ENCODE measurements around the gene TRIP11. TPM values are rescaled to one million over a fixed set of nuclear protein-coding genes. Genes with fewer than 3 reads are reported as not detected.

Gene TRIP11
- total RNA-seq, 1 experiment from 2014 or later: 31.6 TPM

- Histone ChIP-seq H3K9me3 (ENCODE audit: low read length) (no peaks in the 10 kb centered on the region), H2AFZ (ENCODE audit: low read length) (no peak overlapping the region), H3K4me1 (ENCODE audit: low read length) (no peaks in the 10 kb centered on the region), H3K4me3 (ENCODE audit: low read length) (no peak overlapping the region), H3K79me2 (ENCODE audit: low read length) (no peaks in the 10 kb centered on the region), H3K9me2 (replicated peaks; ENCODE audit: insufficient read depth, low read length) (no peaks in the 10 kb centered on the region), H3K4me2 (ENCODE audit: low read depth, low read length, poor library complexity, severe bottlenecking) (no peak overlapping the region), H3K27me3 (ENCODE audit: low read length) (peaks cover 3% of the 10 kb centered on the region; the same call in 1 of the 2 replicates), H3K36me3 (ENCODE audit: insufficient read depth, low read length) (no peaks in the 10 kb centered on the region), H3K9ac (ENCODE audit: low read length) (no peak overlapping the region), H3K27ac (ENCODE audit: low read length) (no peak overlapping the region), H4K20me1 (ENCODE audit: insufficient read depth, low read depth, low read length) (no peaks in the 10 kb centered on the region)
- no peak for DNase-seq
Measured at GRCh38 chr14:91927800-91928199, 112.1 kb downstream of the TRIP11 start.

GRCh38 chr14:91927191-91927590 is 112.7 kb downstream of the TRIP11 start:
- H3K27ac ChIP-seq (ENCODE audit: low read length): no peak overlapping the region
- no peaks in the 10 kb centered on the region for H4K20me1 ChIP-seq (ENCODE audit: insufficient read depth, low read depth, low read length)
- H3K79me2 ChIP-seq (ENCODE audit: low read length): no peaks in the 10 kb centered on the region
- H3K9me3 ChIP-seq (ENCODE audit: low read length): no peaks in the 10 kb centered on the region
- no peak overlapping the region for H3K4me3 ChIP-seq (ENCODE audit: low read length)
- H3K9ac ChIP-seq (ENCODE audit: low read length): no peak overlapping the region
- no peak for DNase-seq
- H3K27me3 ChIP-seq (ENCODE audit: low read length): peaks cover 3% of the 10 kb centered on the region; the same call in 1 of the 2 replicates
- no peaks in the 10 kb centered on the region for H3K36me3 ChIP-seq (ENCODE audit: insufficient read depth, low read length)
- no peak overlapping the region for H3K4me2 ChIP-seq (ENCODE audit: low read depth, low read length, poor library complexity, severe bottlenecking)
- H2AFZ ChIP-seq (ENCODE audit: low read length): no peak overlapping the region
- H3K9me2 ChIP-seq (replicated peaks; ENCODE audit: insufficient read depth, low read length): no peaks in the 10 kb centered on the region
- H3K4me1 ChIP-seq (ENCODE audit: low read length): no peaks in the 10 kb centered on the region

- no peaks in the 10 kb centered on the region for H3K9me3 ChIP-seq (ENCODE audit: low read length)
- H3K9ac ChIP-seq (ENCODE audit: low read length): no peak overlapping the region
- no peaks in the 10 kb centered on the region for H3K4me1 ChIP-seq (ENCODE audit: low read length)
- DNase-seq: no peak
- H3K79me2 ChIP-seq (ENCODE audit: low read length): no peaks in the 10 kb centered on the region
- H3K9me2 ChIP-seq (replicated peaks; ENCODE audit: insufficient read depth, low read length): no peaks in the 10 kb centered on the region
- H3K4me3 ChIP-seq (ENCODE audit: low read length): no peak overlapping the region
- H3K36me3 ChIP-seq (ENCODE audit: insufficient read depth, low read length): no peaks in the 10 kb centered on the region
- no peak overlapping the region for H3K4me2 ChIP-seq (ENCODE audit: low read depth, low read length, poor library complexity, severe bottlenecking)
- H3K27ac ChIP-seq (ENCODE audit: low read length): no peak overlapping the region
- H2AFZ ChIP-seq (ENCODE audit: low read length): no peak overlapping the region
- H4K20me1 ChIP-seq (ENCODE audit: insufficient read depth, low read depth, low read length): no peaks in the 10 kb centered on the region
- H3K27me3 ChIP-seq (ENCODE audit: low read length): peaks cover 3% of the 10 kb centered on the region; the same call in 1 of the 2 replicates
Measured at GRCh38 chr14:91926131-91926890, 113.5 kb downstream of the TRIP11 start.

- Histone ChIP-seq H3K36me3 (ENCODE audit: insufficient read depth, low read length) (no peaks in the 10 kb centered on the region), H2AFZ (ENCODE audit: low read length) (no peak overlapping the region), H3K9me3 (ENCODE audit: low read length) (no peaks in the 10 kb centered on the region)
Measured at GRCh38 chr14:91925727-91926121, 114.1 kb downstream of the TRIP11 start.

GRCh38 chr14:91925001-91925726 is 114.7 kb downstream of the TRIP11 start:
- no peak for DNase-seq
- H3K79me2 ChIP-seq (ENCODE audit: low read length): no peaks in the 10 kb centered on the region

More at GRCh38 chr14:91925727-91926121, 114.1 kb downstream of the TRIP11 start:
- Histone ChIP-seq H3K9me2 (replicated peaks; ENCODE audit: insufficient read depth, low read length) (no peaks in the 10 kb centered on the region), H3K27ac (ENCODE audit: low read length) (no peak overlapping the region), H3K4me3 (ENCODE audit: low read length) (no peak overlapping the region), H3K4me2 (ENCODE audit: low read depth, low read length, poor library complexity, severe bottlenecking) (no peak overlapping the region), H3K9ac (ENCODE audit: low read length) (no peak overlapping the region), H3K79me2 (ENCODE audit: low read length) (no peaks in the 10 kb centered on the region), H3K27me3 (ENCODE audit: low read length) (peaks cover 3% of the 10 kb centered on the region; the same call in 1 of the 2 replicates), H4K20me1 (ENCODE audit: insufficient read depth, low read depth, low read length) (no peaks in the 10 kb centered on the region), H3K4me1 (ENCODE audit: low read length) (no peaks in the 10 kb centered on the region)
- DNase-seq: no peak

GRCh38 chr14:91920526-91920925 is 119.3 kb downstream of the TRIP11 start:
- H3K4me2 ChIP-seq (ENCODE audit: low read depth, low read length, poor library complexity, severe bottlenecking): no peak overlapping the region
- no peaks in the 10 kb centered on the region for H3K9me3 ChIP-seq (ENCODE audit: low read length)
- no peaks in the 10 kb centered on the region for H4K20me1 ChIP-seq (ENCODE audit: insufficient read depth, low read depth, low read length)
- H3K4me1 ChIP-seq (ENCODE audit: low read length): no peaks in the 10 kb centered on the region
- H2AFZ ChIP-seq (ENCODE audit: low read length): no peak overlapping the region
- no peak overlapping the region for H3K27ac ChIP-seq (ENCODE audit: low read length)
- no peaks in the 10 kb centered on the region for H3K9me2 ChIP-seq (replicated peaks; ENCODE audit: insufficient read depth, low read length)
- H3K36me3 ChIP-seq (ENCODE audit: insufficient read depth, low read length): no peaks in the 10 kb centered on the region
- no peak for DNase-seq
- no peak overlapping the region for H3K9ac ChIP-seq (ENCODE audit: low read length)
- no peaks in the 10 kb centered on the region for H3K27me3 ChIP-seq (ENCODE audit: low read length)
- H3K79me2 ChIP-seq (ENCODE audit: low read length): no peaks in the 10 kb centered on the region
- H3K4me3 ChIP-seq (ENCODE audit: low read length): no peak overlapping the region

More at GRCh38 chr14:91925001-91925726, 114.7 kb downstream of the TRIP11 start:
- no peak overlapping the region for H3K4me2 ChIP-seq (ENCODE audit: low read depth, low read length, poor library complexity, severe bottlenecking)
- H3K9me2 ChIP-seq (replicated peaks; ENCODE audit: insufficient read depth, low read length): no peaks in the 10 kb centered on the region
- H3K36me3 ChIP-seq (ENCODE audit: insufficient read depth, low read length): no peaks in the 10 kb centered on the region
- H3K27me3 ChIP-seq (ENCODE audit: low read length): peaks cover 3% of the 10 kb centered on the region; the same call in 1 of the 2 replicates
- H3K4me3 ChIP-seq (ENCODE audit: low read length): no peak overlapping the region
- no peaks in the 10 kb centered on the region for H4K20me1 ChIP-seq (ENCODE audit: insufficient read depth, low read depth, low read length)
- H2AFZ ChIP-seq (ENCODE audit: low read length): no peak overlapping the region
- no peak overlapping the region for H3K27ac ChIP-seq (ENCODE audit: low read length)
- no peaks in the 10 kb centered on the region for H3K4me1 ChIP-seq (ENCODE audit: low read length)
- no peak overlapping the region for H3K9ac ChIP-seq (ENCODE audit: low read length)
- H3K9me3 ChIP-seq (ENCODE audit: low read length): no peaks in the 10 kb centered on the region

GRCh38 chr14:91919814-91920213 is 120.0 kb downstream of the TRIP11 start:
- Histone ChIP-seq H2AFZ (ENCODE audit: low read length) (no peak overlapping the region), H3K79me2 (ENCODE audit: low read length) (no peaks in the 10 kb centered on the region), H4K20me1 (ENCODE audit: insufficient read depth, low read depth, low read length) (no peaks in the 10 kb centered on the region), H3K4me3 (ENCODE audit: low read length) (no peak overlapping the region), H3K36me3 (ENCODE audit: insufficient read depth, low read length) (no peaks in the 10 kb centered on the region), H3K27me3 (ENCODE audit: low read length) (no peaks in the 10 kb centered on the region), H3K4me1 (ENCODE audit: low read length) (no peaks in the 10 kb centered on the region), H3K4me2 (ENCODE audit: low read depth, low read length, poor library complexity, severe bottlenecking) (no peak overlapping the region), H3K9me2 (replicated peaks; ENCODE audit: insufficient read depth, low read length) (no peaks in the 10 kb centered on the region), H3K9ac (ENCODE audit: low read length) (no peak overlapping the region), H3K27ac (ENCODE audit: low read length) (no peak overlapping the region), H3K9me3 (ENCODE audit: low read length) (no peaks in the 10 kb centered on the region)
- no peak for DNase-seq

- Histone ChIP-seq H3K4me1 (ENCODE audit: low read length) (no peaks in the 10 kb centered on the region), H3K4me3 (ENCODE audit: low read length) (no peak overlapping the region), H3K9me3 (ENCODE audit: low read length) (no peaks in the 10 kb centered on the region), H4K20me1 (ENCODE audit: insufficient read depth, low read depth, low read length) (no peaks in the 10 kb centered on the region), H3K4me2 (ENCODE audit: low read depth, low read length, poor library complexity, severe bottlenecking) (no peak overlapping the region), H3K9me2 (replicated peaks; ENCODE audit: insufficient read depth, low read length) (no peaks in the 10 kb centered on the region), H3K9ac (ENCODE audit: low read length) (no peak overlapping the region), H3K27me3 (ENCODE audit: low read length) (no peaks in the 10 kb centered on the region), H3K79me2 (ENCODE audit: low read length) (no peaks in the 10 kb centered on the region), H2AFZ (ENCODE audit: low read length) (no peak overlapping the region), H3K27ac (ENCODE audit: low read length) (no peak overlapping the region), H3K36me3 (ENCODE audit: insufficient read depth, low read length) (no peaks in the 10 kb centered on the region)
- no peak for DNase-seq
Measured at GRCh38 chr14:91918186-91918883, 121.5 kb downstream of the TRIP11 start.

All from Karpas-422 (cell line).